ENCODE measurements around the gene TMEM131.

DNA sequence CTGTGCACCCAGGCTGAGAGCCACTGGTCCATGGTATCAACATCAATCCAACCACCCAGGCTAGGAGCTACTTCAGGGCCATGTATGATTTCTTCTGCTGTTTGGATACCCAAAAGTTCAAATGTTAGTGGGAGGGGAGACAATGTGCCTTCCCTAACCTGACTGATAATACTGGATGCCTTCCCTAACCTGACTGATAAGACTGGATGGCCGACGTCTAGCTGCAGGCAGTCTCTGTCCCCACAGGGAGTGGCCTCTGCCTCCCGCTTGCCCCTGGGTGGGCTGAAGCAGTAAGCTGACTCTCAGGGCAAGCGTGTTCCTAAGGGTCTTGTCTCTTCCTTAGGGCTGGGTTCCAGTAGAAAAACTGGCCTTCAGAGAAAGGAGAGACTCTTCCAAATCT, 216.6 kb downstream of the TMEM131 start:
- no peak for TF ChIP-seq EP300 (IDR thresholded peaks at IDR 0.05; ENCODE audit: low read depth)
- no peak for TF ChIP-seq CTCF (IDR thresholded peaks at IDR 0.05)
- no peak for TF ChIP-seq POLR2A (IDR thresholded peaks at IDR 0.05)

Data from transverse colon (tissue), 3 donors.